GM18861 (cell line): ENCODE data around the gene SSTR4.
"Not testable (repeated sequence)": the region's sequence is repeated elsewhere in the genome, so short reads cannot be mapped to it uniquely, and the experiment has no call there.

Source experiments
- ATAC-seq: cut with Tn5 transposase; IDR thresholded peaks from one replicate; pipeline ENCODE4 v1.9.1; 2021; ENCODE audit not compliant: unreplicated experiment

SSTR4 gene, protein sequence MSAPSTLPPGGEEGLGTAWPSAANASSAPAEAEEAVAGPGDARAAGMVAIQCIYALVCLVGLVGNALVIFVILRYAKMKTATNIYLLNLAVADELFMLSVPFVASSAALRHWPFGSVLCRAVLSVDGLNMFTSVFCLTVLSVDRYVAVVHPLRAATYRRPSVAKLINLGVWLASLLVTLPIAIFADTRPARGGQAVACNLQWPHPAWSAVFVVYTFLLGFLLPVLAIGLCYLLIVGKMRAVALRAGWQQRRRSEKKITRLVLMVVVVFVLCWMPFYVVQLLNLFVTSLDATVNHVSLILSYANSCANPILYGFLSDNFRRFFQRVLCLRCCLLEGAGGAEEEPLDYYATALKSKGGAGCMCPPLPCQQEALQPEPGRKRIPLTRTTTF

DNA sequence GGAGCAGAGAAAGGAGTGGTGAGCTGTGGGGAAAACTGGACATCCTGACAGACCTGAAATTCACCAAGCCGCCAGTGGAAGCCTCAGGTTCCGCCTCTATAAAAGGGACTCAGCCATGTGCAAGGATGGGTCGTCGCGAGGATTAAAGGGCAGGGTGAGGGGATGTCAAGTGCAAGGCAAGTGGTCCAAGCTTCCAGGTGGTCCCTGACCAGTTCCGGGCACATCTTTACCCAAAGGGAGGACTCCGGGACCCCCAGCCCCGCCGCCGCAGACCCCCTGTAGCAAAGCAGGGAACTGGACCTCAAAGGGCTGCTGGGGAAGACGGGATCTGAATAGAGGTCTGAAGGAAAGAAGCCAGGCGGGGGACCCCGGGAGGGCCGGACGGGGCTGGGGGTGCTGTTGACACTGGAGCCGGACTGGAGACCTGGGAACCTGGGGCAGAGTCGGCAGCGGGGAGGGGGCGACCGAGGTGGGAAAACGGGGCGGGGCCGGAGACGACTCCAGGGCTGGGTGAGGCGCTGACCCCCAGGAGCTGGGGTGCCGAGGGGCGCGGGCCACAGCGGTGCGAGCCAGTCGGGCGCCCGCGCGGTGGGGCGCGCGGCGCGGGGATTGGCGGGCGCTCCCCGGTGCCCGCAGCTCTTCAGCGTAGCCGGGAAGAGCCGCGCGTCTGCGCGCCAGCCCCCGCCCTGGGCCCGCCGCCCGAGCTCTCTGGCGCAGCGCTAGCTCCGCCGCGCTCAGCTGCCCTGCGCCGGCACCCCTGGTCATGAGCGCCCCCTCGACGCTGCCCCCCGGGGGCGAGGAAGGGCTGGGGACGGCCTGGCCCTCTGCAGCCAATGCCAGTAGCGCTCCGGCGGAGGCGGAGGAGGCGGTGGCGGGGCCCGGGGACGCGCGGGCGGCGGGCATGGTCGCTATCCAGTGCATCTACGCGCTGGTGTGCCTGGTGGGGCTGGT, at the start of gene SSTR4:
TSS of gene SSTR4 (plus strand) at position 592 of the 951 bp plus-strand sequence. CDS start at position 764, 172 bp downstream.
- ATAC-seq = no peak

DNA sequence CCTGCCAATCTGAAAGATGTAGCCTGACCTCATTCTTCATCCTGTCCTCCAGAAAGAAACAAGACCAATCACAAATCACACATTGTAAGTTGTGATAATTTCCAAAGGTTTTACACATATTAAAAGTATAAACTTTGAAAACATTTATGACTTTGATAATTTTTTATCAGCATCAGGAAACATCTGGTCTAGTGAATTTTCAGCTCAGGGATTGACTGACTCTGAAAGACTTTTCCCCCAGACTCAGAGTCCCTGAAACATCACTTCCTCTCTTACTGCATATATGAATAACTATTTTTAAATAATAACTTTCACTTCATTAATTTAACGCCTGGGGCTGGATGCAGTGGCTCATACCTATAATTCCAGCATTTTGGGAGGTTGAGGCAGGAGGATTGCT, 48.5 kb upstream of the SSTR4 start:
- no peak for ATAC-seq

DNA sequence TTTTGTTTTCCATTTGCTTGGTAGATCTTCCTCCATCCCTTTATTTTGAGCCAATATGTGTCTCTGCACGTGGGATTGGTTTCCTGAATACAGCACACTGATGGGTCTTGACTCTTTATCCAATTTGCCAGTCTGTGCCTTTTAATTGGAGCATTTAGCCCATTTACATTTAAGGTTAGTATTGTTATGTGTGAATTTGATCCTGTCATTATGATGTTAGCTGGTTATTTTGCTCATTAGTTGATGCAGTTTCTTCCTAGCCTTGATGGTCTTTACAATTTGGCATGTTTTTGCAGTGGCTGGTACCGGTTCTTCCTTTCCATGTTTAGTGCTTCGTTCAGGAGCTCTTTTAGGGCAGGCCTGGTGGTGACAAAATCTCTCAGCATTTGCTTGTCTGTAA, 43.7 kb upstream of the SSTR4 start:
- ATAC-seq = not testable (repeated sequence)

DNA sequence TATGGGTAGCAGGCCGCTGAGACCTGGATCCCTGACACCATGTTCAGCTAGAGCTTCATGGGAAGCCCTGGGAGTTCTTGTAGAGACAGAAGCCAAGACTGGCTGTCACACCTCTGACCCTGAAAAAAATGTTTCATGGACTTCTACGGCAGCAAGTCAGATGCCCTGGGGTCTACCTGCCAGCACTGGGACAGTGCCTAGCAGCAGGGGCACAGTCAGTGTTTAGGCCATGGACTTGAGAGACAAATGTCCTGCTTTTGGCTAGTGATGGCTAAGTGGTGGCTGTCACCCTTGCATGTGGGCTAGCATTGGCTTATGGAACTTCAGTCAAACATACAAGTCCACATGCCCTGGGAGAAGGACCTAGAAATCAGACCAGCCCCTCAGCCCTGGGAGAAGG, 41.3 kb upstream of the SSTR4 start:
- no peak for ATAC-seq

DNA sequence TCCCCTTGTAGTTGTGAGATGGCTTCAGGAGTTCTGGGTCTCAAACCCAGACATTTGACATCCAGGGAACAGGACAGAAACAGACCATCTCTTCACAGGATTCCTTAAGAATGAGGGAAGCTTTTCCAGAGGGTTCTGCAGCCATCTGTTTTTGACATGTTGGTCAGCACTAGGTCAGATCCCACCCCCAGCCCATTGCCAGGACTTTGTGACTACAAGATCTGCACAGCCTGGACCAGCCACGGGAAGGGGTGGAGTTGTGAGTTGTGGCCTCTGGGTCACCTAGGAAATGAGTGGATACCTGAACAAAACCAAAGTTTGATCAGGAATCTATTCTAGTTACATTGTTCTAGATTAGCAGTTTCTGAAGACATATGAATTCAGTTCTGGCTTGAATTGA, 39.2 kb upstream of the SSTR4 start:
- no peak for ATAC-seq

DNA sequence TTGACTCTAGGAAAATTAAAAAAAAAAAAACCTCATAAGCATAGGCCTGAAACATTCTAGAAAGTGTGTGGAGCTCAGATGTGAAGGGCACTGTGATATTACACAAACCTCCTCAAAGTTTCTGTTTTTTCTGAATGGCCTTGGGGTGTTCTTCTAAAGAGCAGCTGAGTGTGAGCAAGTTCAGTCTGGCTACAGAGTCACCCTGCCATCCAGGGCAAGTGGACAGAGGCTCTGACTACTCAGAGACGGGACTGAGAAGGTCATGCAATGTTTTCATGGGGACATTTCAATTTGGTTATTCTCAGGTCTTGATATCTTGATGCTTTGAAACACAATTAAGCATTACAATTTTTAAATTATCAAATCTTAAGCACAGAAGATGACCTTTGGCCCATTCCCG, 36.6 kb upstream of the SSTR4 start:
- ATAC-seq = no peak

DNA sequence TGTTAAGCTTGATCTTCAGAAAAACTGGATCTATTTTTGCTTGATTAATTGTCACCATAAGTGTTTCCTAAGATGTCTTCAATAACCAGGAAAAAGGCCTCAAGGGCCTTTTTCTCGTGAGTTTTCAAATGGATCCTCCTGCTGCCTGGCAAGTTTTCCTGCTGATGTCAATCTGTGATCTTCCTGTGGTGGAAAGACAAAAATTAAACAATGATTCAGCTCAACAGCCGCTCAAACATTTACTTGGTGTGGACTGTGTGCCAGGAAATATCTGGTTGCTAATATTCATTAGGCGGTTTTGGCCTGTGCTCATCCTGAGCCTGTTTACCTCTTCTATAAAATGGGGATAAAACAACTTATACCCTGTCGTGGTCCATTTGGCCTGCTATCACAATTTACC, 35.4 kb upstream of the SSTR4 start:
- ATAC-seq = no peak

DNA sequence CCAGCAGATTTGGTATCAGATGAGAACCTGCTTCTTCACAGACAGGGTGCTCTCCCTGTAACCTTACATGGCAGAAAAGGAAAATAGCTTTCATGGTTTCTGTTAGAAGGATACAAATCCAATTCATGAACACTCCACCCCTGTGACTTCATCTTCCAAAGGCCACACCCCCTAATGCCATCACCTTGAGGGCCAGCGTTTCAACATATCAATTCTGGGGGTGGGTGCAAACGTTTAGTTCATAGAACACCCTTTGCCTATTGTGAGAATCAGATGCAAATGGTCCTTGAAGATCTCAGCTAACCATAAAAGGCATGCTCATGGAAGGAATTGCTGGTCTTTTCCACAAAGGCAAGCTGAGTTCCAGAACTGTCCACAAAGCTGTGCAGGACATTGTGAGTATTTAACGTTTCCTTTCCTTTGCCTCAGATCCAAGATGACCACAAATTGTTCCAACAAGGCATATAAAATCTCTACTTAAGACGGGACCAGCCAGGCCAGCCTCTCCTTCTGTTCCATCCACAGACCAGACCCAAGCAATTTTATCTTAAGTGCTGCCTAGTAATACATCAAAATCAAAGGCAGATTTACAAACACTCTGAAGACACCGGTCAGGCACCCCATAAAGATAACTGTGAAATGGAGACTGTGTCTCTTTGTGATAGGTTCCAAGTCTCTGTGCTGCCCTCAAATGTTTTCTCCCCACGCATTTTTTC, 34.7 kb upstream of the SSTR4 start:
- no peak for ATAC-seq

DNA sequence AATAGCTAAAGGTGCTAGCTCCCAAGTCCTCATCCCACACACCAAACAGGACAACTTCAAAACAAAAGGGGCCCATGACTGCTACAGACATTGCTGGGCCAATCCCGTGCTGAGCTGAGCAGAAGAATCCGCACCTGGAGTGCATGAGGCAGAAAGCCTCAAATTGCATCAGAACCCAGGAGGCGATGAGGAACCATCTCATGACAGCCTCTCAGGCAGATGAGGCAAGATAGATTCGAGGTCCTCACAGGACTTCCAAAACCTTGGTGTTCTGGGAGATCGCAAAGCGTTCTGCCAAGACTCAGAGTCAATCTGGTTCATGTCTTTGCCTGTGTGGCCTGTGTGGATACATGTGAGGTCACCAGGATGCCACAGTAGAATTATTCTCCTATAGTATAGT, 32.8 kb upstream of the SSTR4 start:
- ATAC-seq = no peak

DNA sequence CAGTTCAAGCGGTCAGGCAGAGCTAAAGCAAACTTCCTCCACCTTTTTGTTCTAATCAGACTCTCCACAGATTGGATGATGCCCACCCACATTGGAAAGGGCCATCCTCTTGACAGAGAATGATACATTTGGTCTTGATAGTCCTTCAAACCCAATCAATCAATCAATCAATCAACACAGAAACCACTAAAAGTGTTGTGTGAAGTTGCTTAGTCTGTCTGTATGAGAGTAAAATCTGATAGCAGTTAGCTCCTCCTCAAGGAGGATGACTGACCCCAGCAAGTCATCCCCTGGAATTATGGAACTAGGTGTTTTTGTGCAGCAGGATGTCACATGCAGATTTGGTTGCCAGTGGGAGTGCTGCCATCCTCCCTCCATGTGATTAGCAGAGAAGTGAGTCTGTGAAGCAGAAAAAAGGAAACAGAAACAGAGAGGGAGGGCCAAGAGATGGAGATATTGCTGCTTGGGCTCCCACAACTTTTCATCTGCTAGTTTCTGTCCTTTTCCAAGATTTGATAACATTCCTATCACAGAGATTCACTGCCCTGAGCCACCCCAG, 32.0 kb upstream of the SSTR4 start:
- no peak for ATAC-seq

DNA sequence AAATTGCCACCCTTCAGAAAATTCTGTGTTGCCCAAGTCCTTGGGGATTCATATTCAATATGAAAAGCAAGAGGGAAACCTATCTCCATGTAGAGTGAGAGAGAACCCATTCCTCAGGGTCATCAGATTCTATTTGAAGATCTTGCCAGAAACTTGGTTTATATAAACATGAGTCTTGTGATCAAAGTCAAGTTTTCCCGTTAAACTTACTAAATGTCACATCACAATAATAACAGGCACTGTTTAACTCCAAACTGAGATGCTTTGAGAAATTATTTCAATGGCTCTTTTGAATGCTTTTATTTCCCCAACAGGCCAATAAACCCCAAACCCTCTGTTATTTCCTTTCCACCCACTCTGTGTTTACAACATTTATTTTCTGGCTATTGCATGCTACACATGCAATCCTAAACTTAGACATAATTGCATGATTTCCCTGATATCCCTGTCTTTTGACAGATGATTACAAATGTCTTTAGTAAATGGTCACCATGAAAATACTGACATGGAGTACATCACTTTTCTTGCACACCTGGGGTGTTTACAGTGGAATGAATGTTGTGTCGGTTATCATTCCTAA, 31.1 kb upstream of the SSTR4 start:
- no peak for ATAC-seq

DNA sequence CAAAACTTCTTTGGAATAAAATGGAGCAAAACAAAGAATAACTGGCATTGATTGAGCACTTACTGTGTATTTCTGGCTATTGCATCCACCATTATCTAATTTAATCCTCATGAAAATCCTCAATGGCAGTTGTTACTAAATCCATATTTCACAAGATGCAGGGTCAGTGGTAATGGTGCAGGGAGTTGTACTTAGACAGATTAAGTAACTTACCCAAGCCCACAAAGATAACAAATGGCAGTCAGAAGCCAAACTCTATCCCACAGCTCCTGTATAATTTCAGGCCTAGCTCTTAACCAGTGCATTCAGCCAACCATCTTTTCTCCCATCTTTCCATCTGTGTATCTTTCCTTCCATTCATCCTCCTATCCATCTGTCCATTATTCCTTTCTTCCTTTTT, 29.3 kb upstream of the SSTR4 start:
- ATAC-seq = no peak

DNA sequence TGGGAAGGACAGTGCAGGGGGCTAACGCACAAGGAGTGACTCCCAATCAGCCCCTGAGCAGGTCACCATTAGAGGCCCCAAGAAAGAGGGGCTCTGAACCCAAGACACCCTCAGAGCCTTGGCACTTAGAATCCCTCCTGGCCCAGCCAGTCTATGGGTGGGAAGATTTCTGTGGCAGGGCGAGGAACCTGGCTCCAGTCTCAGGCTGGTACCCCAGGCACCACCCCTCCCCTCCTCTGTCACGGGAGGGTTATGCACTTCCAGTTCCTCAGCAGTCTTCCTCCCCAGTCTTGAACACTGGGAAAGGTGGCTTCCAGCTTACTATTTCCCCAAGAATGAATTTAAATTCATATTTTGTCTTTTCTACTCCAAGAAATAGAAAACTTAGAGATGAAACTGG, 27.6 kb upstream of the SSTR4 start:
- ATAC-seq = no peak

DNA sequence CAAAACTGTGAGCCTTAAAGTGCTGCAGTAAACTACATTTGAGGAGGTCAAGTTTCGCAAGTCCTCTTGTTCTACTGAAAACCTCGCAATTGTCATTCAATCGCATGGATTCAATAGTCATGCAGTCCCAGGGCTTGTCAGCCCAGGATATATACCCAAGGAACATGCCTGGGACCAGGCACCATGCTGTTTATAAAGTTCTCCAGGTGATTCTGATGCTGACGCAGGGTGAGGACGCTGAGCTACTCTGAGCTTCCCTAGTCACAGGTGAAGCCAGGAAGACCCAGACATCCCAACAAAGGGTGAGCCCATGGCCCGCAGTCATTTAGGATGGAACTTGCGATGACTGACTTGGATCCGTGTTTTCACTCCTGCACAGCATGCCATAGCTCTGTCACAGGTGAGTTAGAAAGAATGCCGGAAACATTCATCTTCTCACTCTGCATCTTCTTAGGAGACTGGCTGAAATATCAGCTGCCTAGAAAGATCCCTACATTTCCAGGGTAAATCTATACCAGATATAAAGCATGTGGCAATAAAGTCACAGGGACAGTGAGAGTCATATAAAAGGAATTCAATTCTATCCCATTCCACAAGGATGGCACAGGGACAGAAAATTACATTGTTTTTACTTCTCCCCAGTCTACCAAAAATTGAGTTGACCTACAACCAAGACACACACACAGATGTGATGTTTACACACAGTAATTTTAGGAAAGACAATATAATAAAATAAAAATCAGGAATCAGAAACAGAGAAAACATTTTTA, 27.0 kb upstream of the SSTR4 start:
- ATAC-seq = no peak

DNA sequence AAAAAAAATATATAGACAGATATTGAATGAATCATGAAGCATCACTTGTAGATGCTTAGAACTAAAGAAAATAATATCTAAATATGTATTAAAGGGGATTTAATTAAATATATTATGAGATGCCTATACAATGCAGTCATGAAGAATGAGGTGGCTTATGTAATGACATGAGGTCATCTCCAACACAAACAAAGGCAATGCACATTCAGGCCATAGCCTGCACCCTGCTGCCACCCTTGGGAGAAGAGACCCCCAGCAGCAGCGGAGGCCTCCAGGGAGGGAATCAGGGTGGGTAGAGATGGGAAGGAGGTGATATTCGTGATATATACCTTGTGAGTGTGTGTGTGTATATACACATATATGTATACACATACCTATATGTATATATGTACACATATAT, 26.4 kb upstream of the SSTR4 start:
- no peak for ATAC-seq

DNA sequence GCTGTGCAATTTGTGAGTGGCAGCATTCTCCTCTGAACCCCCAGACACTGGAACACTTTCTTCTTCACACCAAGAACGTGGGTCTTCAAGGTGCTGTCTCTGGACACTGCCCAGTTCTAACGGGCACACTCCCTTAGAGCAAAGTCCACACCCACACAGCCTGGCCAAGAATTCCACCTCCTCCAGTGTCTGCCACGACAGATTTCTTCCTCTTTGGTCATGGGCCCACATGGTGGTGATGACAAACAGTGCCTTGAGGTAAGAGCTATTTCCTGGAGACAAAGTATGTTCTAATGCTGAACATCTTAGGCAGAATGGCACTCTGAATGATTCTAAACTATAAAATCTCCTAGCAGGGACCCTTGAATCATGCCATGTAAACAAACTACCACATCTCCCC, 25.5 kb upstream of the SSTR4 start:
- ATAC-seq = no peak

DNA sequence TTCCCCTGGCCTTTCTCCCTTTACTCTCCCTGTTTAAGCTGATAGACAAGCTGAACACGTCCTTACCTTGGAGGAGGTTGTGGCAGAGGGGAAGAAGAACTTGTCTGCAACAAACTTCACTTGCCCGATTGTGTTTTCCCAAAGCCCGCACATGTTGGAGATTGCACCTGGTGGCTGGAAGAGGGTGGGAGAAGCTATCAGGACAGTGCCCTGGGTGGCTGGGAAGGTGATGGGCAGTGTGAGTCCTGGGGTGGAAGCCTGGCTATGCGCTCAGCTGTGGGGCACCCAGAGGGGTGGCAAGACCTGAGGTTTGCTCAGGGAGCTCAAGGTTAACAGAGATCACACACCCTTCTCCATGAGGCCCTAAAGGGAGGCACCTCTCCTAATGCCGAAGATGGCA, 25.0 kb upstream of the SSTR4 start:
- no peak for ATAC-seq

DNA sequence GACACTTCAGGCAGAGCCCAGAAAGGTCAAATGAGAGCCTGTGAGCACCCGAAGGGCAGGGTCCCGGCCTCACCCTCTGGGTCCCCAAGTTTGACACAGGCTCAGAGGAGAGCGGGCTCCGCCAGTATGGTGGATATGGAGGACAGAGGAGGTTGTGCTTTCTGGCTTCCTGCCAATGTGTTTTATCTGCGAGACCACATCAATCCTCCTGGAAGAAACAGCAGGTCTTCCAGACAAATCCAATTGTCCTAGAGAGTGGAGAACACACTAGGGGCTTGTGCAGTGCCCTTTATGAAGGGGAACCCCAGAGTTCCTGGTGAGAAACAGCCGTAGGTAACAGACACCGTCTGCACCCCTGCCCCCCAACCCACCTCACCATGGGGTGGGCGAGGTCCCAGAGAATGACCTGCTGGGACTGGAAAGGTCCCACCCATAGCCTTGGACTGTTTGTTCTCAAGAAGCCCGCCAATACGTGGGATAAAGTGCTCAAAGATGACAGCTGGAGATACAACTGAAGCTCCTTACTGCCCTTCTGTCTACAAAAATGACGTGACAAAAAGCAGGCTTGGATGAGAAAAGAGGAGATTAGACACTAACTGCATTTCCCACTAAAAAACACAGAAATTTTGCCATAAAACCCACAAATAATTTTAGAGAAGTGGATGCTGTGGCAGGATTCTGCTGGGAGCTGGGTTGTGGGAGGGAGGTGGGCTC, 23.9 kb upstream of the SSTR4 start:
- ATAC-seq = no peak

DNA sequence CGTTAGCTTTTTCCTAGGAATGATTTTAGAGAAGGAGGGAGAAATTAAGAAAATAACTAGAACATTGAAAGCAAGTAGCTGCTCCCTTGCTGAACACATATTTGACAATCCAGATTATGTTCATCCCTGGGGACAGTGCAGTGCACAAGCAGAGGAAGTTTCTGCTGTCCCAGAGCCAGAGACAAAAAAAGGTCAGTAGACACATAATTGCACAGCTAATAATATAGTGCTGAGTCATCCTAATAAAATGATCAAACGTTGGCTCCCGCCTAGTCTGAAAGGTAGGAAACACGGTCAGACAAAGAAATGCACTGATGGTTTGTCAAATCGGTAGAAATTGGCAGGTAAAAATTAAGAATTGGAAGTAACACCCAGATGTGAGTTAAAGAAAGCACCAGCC, 21.7 kb upstream of the SSTR4 start:
- ATAC-seq = no peak
